GM18870 (cell line): ENCODE measurements around the gene RTP3.
"Not testable (repeated sequence)": the region's sequence is repeated elsewhere in the genome, so short reads cannot be mapped to it uniquely, and the experiment has no call there.

Experiments
- ATAC-seq: cut with Tn5 transposase; IDR thresholded peaks from one replicate; pipeline ENCODE4 v1.9.1; 2021; ENCODE audit warnings: moderate library complexity; ENCODE audit not compliant: unreplicated experiment

RTP3 gene

DNA sequence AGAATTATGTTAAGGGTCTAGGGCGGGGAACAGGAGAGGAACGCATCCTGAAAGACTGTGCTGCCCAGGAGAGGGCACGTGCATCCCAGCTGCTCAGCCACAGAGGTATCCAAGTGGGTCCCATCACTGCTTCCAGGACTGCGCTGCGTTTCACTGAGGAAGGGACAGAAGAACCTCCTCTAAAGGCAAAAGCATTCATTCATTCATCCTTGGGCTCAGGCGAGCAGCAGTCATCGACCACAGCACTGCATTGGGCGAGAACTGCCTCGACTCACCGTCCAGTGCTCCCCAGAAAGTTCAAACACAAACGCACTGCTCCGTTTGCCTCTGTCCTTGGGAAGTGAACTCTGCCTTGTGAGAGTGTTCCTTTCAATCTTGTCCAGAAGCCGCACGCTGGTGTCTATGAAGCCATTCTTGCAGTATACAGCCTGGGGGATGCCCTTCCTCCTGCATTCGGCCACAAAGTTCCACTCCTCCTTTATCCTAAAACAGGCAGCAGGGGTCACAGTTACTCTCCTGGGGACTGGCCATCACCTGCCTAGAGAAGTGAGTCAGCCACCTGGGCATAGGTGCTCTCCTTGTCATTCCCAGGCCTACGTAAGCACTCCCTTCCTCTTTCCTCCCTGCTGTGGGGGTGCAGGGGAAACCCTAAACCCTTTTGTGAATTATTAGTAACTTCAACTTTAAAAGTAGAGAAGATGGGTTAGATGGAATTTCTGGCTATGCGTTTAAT lies 47.2 kb downstream of the RTP3 start:
- ATAC-seq, result no peak

DNA sequence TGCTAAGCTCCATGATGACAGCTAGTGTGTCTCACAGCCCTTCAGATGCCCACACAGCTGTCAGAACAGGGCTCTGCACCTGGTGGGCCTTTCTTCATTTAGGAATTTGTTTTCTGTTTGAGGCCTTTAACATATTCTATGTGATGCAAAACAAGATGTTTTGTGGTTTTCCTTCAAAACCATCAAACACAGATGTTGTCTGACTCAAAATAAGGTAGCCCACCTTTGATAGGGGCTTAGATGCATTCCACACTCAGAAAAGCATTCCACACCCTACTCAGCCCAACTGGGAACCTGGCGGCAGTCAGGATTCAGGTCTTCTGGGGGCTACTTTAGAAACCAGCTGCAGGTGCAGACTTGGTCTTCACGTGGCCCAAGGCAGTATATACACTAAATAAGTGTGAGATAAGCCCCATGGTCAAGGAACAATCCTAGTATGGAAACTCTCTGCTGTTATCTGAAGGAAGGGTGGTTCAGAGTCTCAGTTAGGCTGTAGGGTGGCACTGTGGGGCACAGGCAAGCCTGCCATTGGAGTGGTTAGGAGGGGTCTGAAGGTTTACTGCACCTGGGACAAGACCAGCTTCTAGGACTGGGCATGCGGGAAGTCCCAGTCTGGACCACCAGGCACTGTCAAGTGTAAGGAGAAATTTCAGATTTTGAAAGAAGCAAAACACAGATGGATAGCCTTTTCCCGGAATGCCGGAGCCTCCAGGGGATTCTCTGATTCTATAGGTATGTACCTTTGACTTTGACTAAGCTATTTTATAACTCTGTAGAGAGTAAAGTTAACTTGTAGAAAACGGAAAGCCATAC lies 48.2 kb downstream of the RTP3 start:
- ATAC-seq, result no peak

DNA sequence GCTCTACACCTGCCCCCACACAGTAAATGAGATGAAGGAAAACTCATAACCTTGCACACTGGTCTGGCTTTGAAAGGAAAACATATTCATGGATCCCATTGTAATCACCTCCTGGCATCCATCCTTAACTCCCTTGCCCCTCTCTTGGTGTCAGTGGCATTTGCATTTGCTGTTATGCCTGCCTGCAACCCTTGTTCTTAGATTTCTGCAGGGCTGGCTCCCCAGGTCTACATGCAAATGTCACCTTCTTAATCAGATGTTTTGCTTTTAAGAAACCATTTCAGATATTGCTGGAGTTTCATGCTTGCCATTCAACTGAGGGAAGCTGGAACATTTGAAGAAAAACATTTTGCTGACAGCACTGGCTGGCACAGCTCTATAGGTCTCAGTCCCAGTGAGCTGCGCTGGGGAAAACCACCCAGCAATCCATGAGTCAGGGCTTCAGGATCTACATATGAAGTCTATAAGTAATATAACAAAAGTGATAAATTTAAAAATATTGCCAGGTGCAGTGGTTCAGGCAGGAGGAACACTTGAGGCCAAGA lies 49.2 kb downstream of the RTP3 start:
- ATAC-seq, result no peak

DNA sequence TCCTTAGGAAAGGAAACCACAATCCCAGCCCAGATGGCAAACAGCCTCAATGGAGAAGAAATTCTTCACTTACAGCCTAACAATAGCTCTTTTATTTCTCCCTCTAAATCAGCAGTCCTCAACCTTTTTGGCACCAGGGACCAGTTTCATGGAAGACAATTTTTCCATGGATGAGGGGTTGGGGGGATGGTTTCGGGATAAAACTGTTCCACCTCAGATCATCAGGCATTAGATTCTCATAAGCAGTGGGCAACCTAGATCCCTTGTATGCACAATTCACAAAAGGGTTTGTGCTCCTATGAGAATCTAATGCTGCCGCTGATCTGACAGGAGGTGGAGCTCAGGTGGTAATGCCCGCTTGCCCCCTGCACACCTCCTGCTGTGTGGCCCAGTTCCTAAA lies 50.8 kb downstream of the RTP3 start:
- not testable (repeated sequence) for ATAC-seq

DNA sequence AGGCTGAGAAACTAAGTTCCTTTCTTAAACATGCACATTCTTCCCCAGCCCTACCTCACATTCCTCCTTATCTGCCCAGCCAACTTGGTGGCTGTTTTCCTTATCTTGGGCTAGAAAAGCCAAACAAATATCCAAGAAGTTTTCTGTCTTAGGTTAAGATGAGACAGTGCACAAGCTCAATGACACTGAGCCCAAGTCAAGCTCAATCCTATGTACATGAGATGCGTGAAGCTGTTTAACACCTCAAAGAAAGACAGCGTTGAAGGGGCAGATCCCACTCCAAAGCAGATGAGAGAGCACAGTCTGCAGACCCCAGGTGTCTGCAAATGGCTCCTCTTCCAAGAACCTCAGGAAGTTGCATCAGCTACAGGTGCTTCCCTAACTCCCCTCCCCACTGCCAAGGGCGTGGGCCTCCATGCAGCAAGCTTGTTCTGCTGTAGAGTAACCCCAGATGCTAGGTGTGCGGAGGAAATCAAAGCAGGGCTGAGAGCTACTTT lies 51.7 kb downstream of the RTP3 start:
- no peak for ATAC-seq

DNA sequence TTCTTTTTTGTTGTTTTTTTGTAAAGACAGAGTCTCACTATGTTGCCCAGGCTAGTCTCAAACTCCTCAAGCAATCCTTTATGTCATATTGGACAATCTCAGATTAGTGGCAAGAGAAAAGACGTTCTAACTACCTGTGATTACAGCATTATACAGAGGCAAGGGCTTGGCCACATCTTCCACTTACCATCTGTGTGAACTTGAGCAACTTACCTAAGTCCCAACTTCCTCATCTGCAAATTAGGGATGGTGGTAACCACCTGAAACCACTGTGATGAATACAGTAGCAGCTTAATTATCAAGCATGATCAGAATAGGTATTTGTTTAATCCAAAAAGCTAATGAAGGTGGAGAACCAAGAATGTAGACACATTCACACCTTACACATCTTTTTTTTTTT lies 52.2 kb downstream of the RTP3 start:
- ATAC-seq, result no peak
